Left ventricle myocardium superior (tissue), 1 donor: ENCODE measurements around the gene WWOX. TPM values are rescaled to one million over a fixed set of nuclear protein-coding genes. Genes with fewer than 3 reads are reported as not detected.
A peak's percentile ranks its signal among the peaks of the same experiment; 100 is the strongest.

Experiments used
- ATAC-seq: fragments of 200-7000 bp; cut with Tn5 transposase; one replicate; pipeline ENCODE4 v1.9.1; 2020; ENCODE audit warnings: mild to moderate bottlenecking, moderate library complexity
- DNase-seq: peaks from one replicate; pipeline ENCODE4 v3.0.0-alpha.2; 2020
- intact Hi-C: fragments of 100-400 bp; cut with micrococcal nuclease; formaldehyde crosslinking; loops from one replicate; pipeline ENCODE4 v1.11.0; 2022
- total RNA-seq: library from RNA; stranded (reverse); fragmentation: NEBNext Ultra II Directional; extraction: Animal tissue kit (Norgen Biotek cat#: 25700); gene quantifications from one replicate; pipeline ENCODE4 v1.2.1, GENCODE V29; 2021
- donor health status: DM: no; HTN: yes; CAD: no; lungs with severe emphysema.

Gene WWOX
- total RNA-seq, 1 donor from 2014 or later = 12.8 TPM

GRCh38 chr16:78100112-78100467 lies 636 bp downstream of the WWOX start:
- intact Hi-C loops = no loop called here
- ATAC-seq (no peak), DNase-seq (no peak)

- DNase-seq (no peak), ATAC-seq (no peak)
- intact Hi-C loops = no loop called here
Measured at GRCh38 chr16:78102122-78102660, 2.7 kb downstream of the WWOX start.

GRCh38 chr16:78102865-78103264 lies 3.4 kb downstream of the WWOX start:
- DNase-seq (no peak), ATAC-seq (no peak)
- intact Hi-C loops = no loop called here

DNA sequence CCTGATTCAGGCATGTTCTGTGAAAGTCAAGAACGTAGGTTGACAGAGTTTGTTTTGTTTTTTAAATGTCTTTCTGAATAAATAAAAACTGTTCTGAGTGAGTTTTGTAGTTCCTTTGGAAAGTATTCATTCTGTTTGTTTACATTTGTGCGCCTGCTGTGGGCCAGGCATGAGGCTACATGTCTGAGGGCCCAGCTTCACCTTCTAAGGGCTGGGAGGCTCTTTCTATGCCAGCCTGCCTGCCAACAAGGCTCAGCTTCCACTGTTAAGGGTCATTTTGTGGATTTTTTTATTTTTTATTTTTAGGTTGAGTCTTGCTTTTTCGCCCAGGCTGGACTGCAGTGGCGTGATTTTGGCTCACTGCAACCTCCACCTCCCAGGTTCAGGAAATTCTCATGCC lies 6.1 kb downstream of the WWOX start:
- no peak for DNase-seq
- no peak for ATAC-seq
- intact Hi-C loops = no loop called here

GRCh38 chr16:78106686-78107085 lies 7.2 kb downstream of the WWOX start:
- ATAC-seq = peak; percentile 60

GRCh38 chr16:78108451-78108850 lies 9.0 kb downstream of the WWOX start:
- no peak for DNase-seq
- ATAC-seq = no peak
- intact Hi-C loops = no loop called here

More at GRCh38 chr16:78106686-78107085, 7.2 kb downstream of the WWOX start:
- no peak for DNase-seq
- intact Hi-C loops = no loop called here

GRCh38 chr16:78113258-78113657 lies 13.8 kb downstream of the WWOX start:
- intact Hi-C loops = no loop called here
- no peak for ATAC-seq
- no peak for DNase-seq

DNA sequence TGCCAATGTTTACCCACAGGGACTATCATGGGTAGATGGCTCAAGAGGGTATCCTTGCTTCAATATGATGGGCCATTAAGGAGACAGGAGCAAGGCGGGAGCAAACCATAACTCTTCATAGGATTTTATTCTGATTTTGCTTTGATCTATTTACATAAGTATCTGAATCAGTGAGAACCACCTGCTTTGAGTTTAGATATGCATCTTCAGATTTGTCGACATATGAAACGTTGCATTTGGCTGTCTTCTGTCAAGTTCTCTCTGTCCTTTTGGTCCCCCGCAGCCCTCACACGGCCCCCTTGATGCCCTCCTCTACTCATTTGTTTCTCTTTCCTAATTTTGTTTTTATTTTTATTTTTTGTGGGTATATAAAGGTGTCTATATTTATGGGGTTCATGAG lies 16.2 kb downstream of the WWOX start:
- ATAC-seq = no peak
- no peak for DNase-seq
- intact Hi-C loops = no loop called here

DNA sequence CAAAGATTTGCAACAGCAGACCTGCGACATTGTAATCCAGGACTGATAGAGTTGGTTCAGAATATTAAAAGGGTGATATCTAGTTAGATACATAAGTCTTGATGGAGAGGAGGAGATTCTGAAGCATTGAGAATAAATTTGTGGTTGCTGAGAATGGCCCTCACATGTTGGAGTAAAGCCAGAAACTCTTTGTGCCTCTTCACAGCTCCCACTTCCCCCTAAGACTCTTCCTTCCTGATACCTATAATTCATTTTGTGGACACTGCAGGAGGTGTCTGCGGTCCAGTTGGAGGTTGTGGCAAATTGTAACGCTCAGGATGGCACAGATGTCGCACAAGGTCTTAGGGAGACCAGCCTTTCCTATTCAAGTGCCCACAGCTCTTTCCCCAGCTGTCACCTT lies 17.5 kb downstream of the WWOX start:
- ATAC-seq (no peak), DNase-seq (no peak)
- intact Hi-C loops = no loop called here

GRCh38 chr16:78117391-78117790 lies 17.9 kb downstream of the WWOX start:
- ATAC-seq = no peak
- DNase-seq = no peak
- intact Hi-C loops = no loop called here

DNA sequence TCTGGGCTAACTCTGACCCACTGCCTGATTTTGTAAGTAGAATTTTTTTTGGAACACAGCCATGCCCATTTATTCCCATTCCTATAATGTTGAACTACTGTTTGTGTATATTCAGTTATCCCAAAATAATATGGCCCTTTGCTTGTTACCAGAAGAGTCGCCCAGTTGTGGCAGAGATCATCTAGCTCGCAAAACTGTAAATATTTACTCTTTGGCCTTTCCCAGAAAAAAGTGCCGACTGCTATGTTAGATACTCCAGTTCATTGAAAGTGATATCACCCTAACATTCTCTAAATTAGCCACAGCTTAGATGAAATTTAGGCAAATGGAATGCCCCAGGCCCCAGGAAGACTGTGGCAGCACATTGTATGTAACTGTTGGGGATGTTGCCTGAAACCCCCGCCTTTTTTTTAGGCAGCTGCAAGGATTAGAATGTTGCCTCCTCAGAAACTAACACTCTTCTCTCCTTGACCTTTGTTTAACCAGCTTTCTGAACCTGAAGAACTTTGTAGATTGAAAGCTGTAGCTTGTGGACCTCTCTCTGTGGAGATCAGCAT lies 19.1 kb downstream of the WWOX start:
- DNase-seq = no peak
- intact Hi-C loops = no loop called here
- no peak for ATAC-seq

- ATAC-seq (peak; percentile 82), DNase-seq (no peak)
- intact Hi-C loops = no loop called here
Measured at GRCh38 chr16:78122774-78123315, 23.4 kb downstream of the WWOX start.

DNA sequence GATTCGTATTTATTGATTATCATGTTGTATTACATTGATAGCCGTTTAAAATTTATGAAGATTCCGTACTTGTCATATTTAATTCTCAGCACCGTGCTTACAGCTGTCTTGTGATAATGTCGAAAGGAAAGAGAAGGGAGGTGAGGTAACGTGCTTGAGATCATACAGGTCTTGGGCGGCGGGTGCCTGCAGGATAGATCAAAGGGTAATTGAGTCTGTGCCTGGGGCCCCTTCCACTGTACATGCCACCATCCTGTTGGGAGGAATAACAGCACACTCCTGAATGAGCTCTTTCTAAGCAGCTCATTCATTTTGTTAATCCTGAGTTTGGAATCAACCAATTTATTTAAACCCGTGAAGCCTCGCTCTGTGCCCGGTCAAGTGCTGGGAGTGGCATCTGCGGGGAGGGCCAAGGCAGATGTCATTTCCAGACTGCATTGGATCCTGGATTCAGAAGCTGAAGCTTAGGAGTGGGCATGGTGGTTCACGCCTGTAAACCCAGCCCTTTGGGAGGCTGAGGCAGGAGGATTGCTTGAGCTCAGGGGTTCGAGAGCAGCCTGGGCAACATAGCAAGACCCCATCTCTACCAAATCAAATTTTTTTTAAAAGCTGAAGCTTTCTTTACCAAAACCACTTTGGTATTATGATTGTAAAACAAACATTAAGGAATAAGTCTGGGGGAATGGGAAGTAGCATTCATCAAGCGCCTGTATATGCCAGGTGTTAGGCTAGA lies 25.8 kb downstream of the WWOX start:
- no peak for DNase-seq
- intact Hi-C loops = loop anchor here (5.0 kb wide), 1 partner anchor 112 kb away; no protein-coding TSS in a partner anchor
- ATAC-seq = no peak

- intact Hi-C loops = loop anchor here (5.0 kb wide), 1 partner anchor 111 kb away; no protein-coding TSS in a partner anchor
- no peak for DNase-seq
- ATAC-seq = no peak
Measured at GRCh38 chr16:78126662-78127061, 27.2 kb downstream of the WWOX start.

- ATAC-seq (peak; percentile 69), DNase-seq (no peak)
- intact Hi-C loops = loop anchor here (5.0 kb wide), 1 partner anchor 110 kb away; no protein-coding TSS in a partner anchor
Measured at GRCh38 chr16:78127130-78127529, 27.7 kb downstream of the WWOX start.

- ATAC-seq = peak; percentile 64
- intact Hi-C loops = loop anchor here (5.0 kb wide), 1 partner anchor 108 kb away; no protein-coding TSS in a partner anchor
- no peak for DNase-seq
Measured at GRCh38 chr16:78128913-78129312, 29.5 kb downstream of the WWOX start.

DNA sequence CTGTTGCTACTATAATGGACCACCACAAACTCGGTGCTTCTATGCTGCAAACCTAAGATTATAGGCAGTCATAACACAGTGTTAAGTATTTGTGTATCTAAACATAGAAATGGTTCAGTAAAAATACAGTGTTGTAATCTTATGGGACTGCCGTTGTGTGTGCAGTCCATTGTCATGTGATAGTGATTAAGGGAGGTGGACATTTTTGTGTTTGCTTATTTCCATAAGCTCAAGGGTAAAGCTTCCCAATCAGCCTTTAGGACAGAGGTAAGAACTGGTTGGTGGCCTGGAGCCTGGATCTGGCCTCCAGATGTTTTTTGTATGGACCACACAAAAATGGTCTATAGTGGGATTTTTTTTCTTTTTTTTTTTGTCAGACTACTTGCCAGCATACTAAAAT lies 29.9 kb downstream of the WWOX start:
- DNase-seq (no peak), ATAC-seq (no peak)
- intact Hi-C loops = loop anchor here (5.0 kb wide), 1 partner anchor 108 kb away; no protein-coding TSS in a partner anchor

GRCh38 chr16:78130083-78130608 lies 30.7 kb downstream of the WWOX start:
- ATAC-seq (no peak), DNase-seq (no peak)
- intact Hi-C loops = no loop called here

DNA sequence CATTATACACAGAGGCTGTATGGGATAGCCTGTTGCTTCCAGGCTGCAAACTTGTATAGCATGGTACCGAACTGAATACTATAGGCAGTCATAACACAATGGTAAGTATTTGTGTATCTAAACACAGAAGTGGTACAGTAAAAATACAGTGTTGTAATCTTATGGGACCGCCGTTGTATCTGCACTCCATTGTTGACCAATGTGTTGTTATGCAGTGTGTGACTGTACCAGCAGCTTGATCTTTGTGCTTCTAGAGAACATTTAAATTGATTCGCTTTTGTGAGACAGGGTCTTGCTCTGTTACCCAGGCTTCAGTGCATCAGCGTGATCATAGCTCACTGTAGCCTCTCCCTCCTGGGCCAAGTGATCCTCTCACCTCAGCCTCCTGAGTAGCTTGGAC lies 31.5 kb downstream of the WWOX start:
- no peak for DNase-seq
- no peak for ATAC-seq
- intact Hi-C loops = no loop called here

DNA sequence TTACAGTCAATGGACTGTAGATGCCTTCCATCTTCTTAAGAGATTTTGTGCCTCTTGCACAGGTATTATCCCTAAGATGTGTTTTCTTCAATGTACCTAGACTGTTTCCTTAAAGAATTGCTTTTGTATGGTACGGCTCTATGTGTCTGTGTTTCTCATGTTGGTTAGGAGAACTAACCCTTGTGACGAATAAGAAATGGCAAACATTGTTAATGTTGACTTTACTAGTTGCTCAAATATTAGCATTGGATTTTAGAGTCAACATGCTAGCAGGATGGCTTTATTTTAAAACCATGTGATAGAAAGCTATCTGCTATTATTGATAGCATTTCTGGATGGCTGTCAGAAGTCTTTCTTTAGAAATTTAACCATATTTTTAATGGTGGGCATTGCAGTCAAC lies 34.5 kb downstream of the WWOX start:
- DNase-seq (no peak), ATAC-seq (no peak)
- intact Hi-C loops = no loop called here
